ENCODE measurements around the gene SDCCAG8. TPM values are rescaled to one million over a fixed set of nuclear protein-coding genes. Genes with fewer than 3 reads are reported as not detected.
A peak's percentile ranks its signal among the peaks of the same experiment; 100 is the strongest.

SDCCAG8 gene
- total RNA-seq, 6 experiments from 2014 or later, result 13.4 to 20.6 (median 15.6) TPM

- no peaks in the 10 kb centered on the region for H3K27me3 ChIP-seq
- ATAC-seq, result no peak
- intact Hi-C loops (cut with DNase I), result no loop called here
- H3K27ac ChIP-seq, result no peak overlapping the region
- WGBS (ENCODE audit: insufficient coverage, low coverage, low lambda C conversion rate, missing lambda C conversion rate), result 77% methylated on average over 2 of the region's 2 CpGs
- no peak for TF ChIP-seq CTCF (IDR thresholded peaks at IDR 0.05)
- TF ChIP-seq POLR2A (IDR thresholded peaks at IDR 0.05), result no peak
- no peak overlapping the region for H3K4me3 ChIP-seq
- H3K36me3 ChIP-seq, result no peaks in the 10 kb centered on the region
- no peak for DNase-seq
- H3K9me3 ChIP-seq, result peaks cover 0 to 15% (median 4%) of the 10 kb centered on the region in 4 donors
- H3K4me1 ChIP-seq, result peaks cover 0 to 3% (median 0%) of the 10 kb centered on the region in 4 donors
These were observed 21.9 kb upstream of the SDCCAG8 start for GRCh38 chr1:243233908-243234307.

GRCh38 chr1:243234978-243235647 is 20.7 kb upstream of the SDCCAG8 start:
- Histone ChIP-seq H3K9me3 (peaks cover 0 to 15% (median 4%) of the 10 kb centered on the region in 4 donors), H3K4me1 (peaks cover 0 to 3% (median 0%) of the 10 kb centered on the region in 4 donors), H3K4me3 (no peak overlapping the region), H3K27me3 (no peaks in the 10 kb centered on the region), H3K27ac (no peak overlapping the region), H3K36me3 (no peaks in the 10 kb centered on the region)
- ATAC-seq, result no peak
- WGBS (ENCODE audit: insufficient coverage, low coverage, low lambda C conversion rate, missing lambda C conversion rate), result 75% methylated on average over 4 of the region's 4 CpGs
- intact Hi-C loops (cut with DNase I), result no loop called here
- TF ChIP-seq CTCF (IDR thresholded peaks at IDR 0.05), result no peak
- TF ChIP-seq POLR2A (IDR thresholded peaks at IDR 0.05), result no peak
- DNase-seq, result no peak

- peak in 1 of 4 donors; percentile 30 for ATAC-seq
- 67% methylated on average over 4 of the region's 4 CpGs for WGBS (ENCODE audit: insufficient coverage, low coverage, low lambda C conversion rate, missing lambda C conversion rate)
- Histone ChIP-seq H3K27ac (no peak overlapping the region), H3K27me3 (no peaks in the 10 kb centered on the region), H3K36me3 (no peaks in the 10 kb centered on the region), H3K9me3 (no peaks in the 10 kb centered on the region), H3K4me1 (peaks cover 0 to 3% (median 0%) of the 10 kb centered on the region in 4 donors), H3K4me3 (no peak overlapping the region)
- intact Hi-C loops (cut with DNase I), result no loop called here
- no peak for DNase-seq
- no peak for TF ChIP-seq CTCF (IDR thresholded peaks at IDR 0.05)
- TF ChIP-seq POLR2A (IDR thresholded peaks at IDR 0.05), result no peak
These were observed 19.1 kb upstream of the SDCCAG8 start for GRCh38 chr1:243236604-243237252.

GRCh38 chr1:243244432-243244841 is 11.4 kb upstream of the SDCCAG8 start:
- Histone ChIP-seq H3K27ac (no peak overlapping the region), H3K27me3 (no peaks in the 10 kb centered on the region), H3K36me3 (no peaks in the 10 kb centered on the region), H3K4me3 (no peak overlapping the region), H3K4me1 (no peaks in the 10 kb centered on the region), H3K9me3 (no peaks in the 10 kb centered on the region)
- no peak for DNase-seq
- TF ChIP-seq POLR2A (IDR thresholded peaks at IDR 0.05) (no peak), CTCF (IDR thresholded peaks at IDR 0.05) (no peak)
- 36% methylated on average over 5 of the region's 9 CpGs for WGBS (ENCODE audit: insufficient coverage, low coverage, low lambda C conversion rate, missing lambda C conversion rate)
- intact Hi-C loops (cut with DNase I), result no loop called here
- peak in 3 of 4 donors; percentile 23 to 57 (median 48) for ATAC-seq
